KMS-11 (cell line): ENCODE data around the gene NCCRP1.

ENCODE experiments used
- H2AFZ ChIP-seq: fragments of 200-600 bp; sonication (generic); 2 replicates; pipeline ENCODE4 v1.6.1; 2016; ENCODE audit warnings: antibody characterized with exemption, mixed run types, low read depth
- H3K27ac ChIP-seq: fragments of 200-600 bp; sonication (generic); 2 replicates; pipeline ENCODE4 v1.6.1; 2016; ENCODE audit warnings: mild to moderate bottlenecking, mixed run types
- H3K27me3 ChIP-seq: fragments of 200-600 bp; sonication (generic); 2 replicates; pipeline ENCODE4 v1.6.1; 2017; ENCODE audit warnings: mild to moderate bottlenecking, low read depth, mixed run types, moderate library complexity; ENCODE audit not compliant: insufficient read depth
- H3K36me3 ChIP-seq: fragments of 200-600 bp; sonication (generic); 2 replicates; pipeline ENCODE4 v1.6.1; 2017; ENCODE audit warnings: mild to moderate bottlenecking, mixed run types; ENCODE audit not compliant: insufficient read depth
- H3K4me1 ChIP-seq: fragments of 200-600 bp; sonication (generic); 2 replicates; pipeline ENCODE4 v1.6.1; 2016; ENCODE audit warnings: mild to moderate bottlenecking, low read depth, mixed run types; ENCODE audit not compliant: poor library complexity, severe bottlenecking
- H3K4me2 ChIP-seq: fragments of 200-600 bp; sonication (generic); 2 replicates; pipeline ENCODE4 v1.7.0; 2016; ENCODE audit warnings: mild to moderate bottlenecking, mixed run types
- H3K4me3 ChIP-seq: fragments of 200-600 bp; sonication (generic); IDR thresholded peaks from 2 replicates; pipeline ENCODE4 v1.6.1; 2017; ENCODE audit warnings: low read depth, low read length, mixed read lengths; ENCODE audit not compliant: insufficient read depth
- H3K79me2 ChIP-seq: fragments of 200-600 bp; sonication (generic); 2 replicates; pipeline ENCODE4 v1.6.1; 2016; ENCODE audit warnings: low read depth, mixed run types; ENCODE audit not compliant: insufficient read depth
- H3K9ac ChIP-seq: fragments of 200-600 bp; sonication (generic); 2 replicates; pipeline ENCODE4 v1.6.1; 2016; ENCODE audit warnings: mild to moderate bottlenecking, mixed run types
- H4K20me1 ChIP-seq: fragments of 200-600 bp; sonication (generic); 2 replicates; pipeline ENCODE4 v1.6.1; 2016; ENCODE audit warnings: mild to moderate bottlenecking, mixed run types; ENCODE audit not compliant: insufficient read depth
- CTCF ChIP-seq: fragments of 200-600 bp; sonication (generic); conservative IDR thresholded peaks from 2 replicates; pipeline ENCODE4 v1.6.1; 2017; ENCODE audit warnings: low read depth, mild to moderate bottlenecking, antibody characterized with exemption, low read length, moderate library complexity, mixed read lengths

The NCCRP1 gene

GRCh38 chr19:39155114-39155700, 41.6 kb upstream of the NCCRP1 start:
- no peak overlapping the region for H2AFZ ChIP-seq
- H3K27ac ChIP-seq = no peak overlapping the region
- no peaks in the 10 kb centered on the region for H3K36me3 ChIP-seq
- H3K9ac ChIP-seq = no peak overlapping the region
- no peaks in the 10 kb centered on the region for H3K27me3 ChIP-seq
- 0 out of 2 replicates have a peak, but pooled peaks cover 7% of the 10 kb centered on the region for H3K79me2 ChIP-seq
- H3K4me2 ChIP-seq = no peak overlapping the region
- H3K4me1 ChIP-seq = no peaks in the 10 kb centered on the region
- H3K4me3 ChIP-seq = no peak overlapping the region
- no peaks in the 10 kb centered on the region for H4K20me1 ChIP-seq
- no peak for TF ChIP-seq CTCF

GRCh38 chr19:39155741-39156140, 41.0 kb upstream of the NCCRP1 start:
- H3K27me3 ChIP-seq = no peaks in the 10 kb centered on the region
- no peak overlapping the region for H3K27ac ChIP-seq
- H3K9ac ChIP-seq = no peak overlapping the region
- TF ChIP-seq CTCF = no peak
- H3K4me2 ChIP-seq = no peak overlapping the region
- no peak overlapping the region for H3K4me3 ChIP-seq
- 0 out of 2 replicates have a peak, but pooled peaks cover 6% of the 10 kb centered on the region for H3K79me2 ChIP-seq
- H3K36me3 ChIP-seq = no peaks in the 10 kb centered on the region
- H2AFZ ChIP-seq = no peak overlapping the region
- H3K4me1 ChIP-seq = no peaks in the 10 kb centered on the region
- H4K20me1 ChIP-seq = no peaks in the 10 kb centered on the region

GRCh38 chr19:39156326-39157230, 40.2 kb upstream of the NCCRP1 start:
- Histone ChIP-seq H2AFZ (no peak overlapping the region), H3K27ac (no peak overlapping the region), H3K4me1 (no peaks in the 10 kb centered on the region), H3K4me2 (no peak overlapping the region), H3K27me3 (no peaks in the 10 kb centered on the region), H4K20me1 (no peaks in the 10 kb centered on the region), H3K4me3 (no peak overlapping the region), H3K9ac (no peak overlapping the region), H3K36me3 (no peaks in the 10 kb centered on the region), H3K79me2 (0 out of 2 replicates have a peak, but pooled peaks cover 4% of the 10 kb centered on the region)
- no peak for TF ChIP-seq CTCF

GRCh38 chr19:39157275-39157996, 39.3 kb upstream of the NCCRP1 start:
- H3K36me3 ChIP-seq = no peaks in the 10 kb centered on the region
- H3K4me2 ChIP-seq = no peak overlapping the region
- 0 out of 2 replicates have a peak, but pooled peaks cover 4% of the 10 kb centered on the region for H3K79me2 ChIP-seq
- TF ChIP-seq CTCF = no peak
- no peak overlapping the region for H3K27ac ChIP-seq
- H3K27me3 ChIP-seq = no peaks in the 10 kb centered on the region
- H2AFZ ChIP-seq = no peak overlapping the region
- H3K9ac ChIP-seq = no peak overlapping the region
- no peaks in the 10 kb centered on the region for H3K4me1 ChIP-seq
- H4K20me1 ChIP-seq = no peaks in the 10 kb centered on the region
- H3K4me3 ChIP-seq = no peak overlapping the region
